ENCODE data around the gene CCNC.

The CCNC gene

DNA sequence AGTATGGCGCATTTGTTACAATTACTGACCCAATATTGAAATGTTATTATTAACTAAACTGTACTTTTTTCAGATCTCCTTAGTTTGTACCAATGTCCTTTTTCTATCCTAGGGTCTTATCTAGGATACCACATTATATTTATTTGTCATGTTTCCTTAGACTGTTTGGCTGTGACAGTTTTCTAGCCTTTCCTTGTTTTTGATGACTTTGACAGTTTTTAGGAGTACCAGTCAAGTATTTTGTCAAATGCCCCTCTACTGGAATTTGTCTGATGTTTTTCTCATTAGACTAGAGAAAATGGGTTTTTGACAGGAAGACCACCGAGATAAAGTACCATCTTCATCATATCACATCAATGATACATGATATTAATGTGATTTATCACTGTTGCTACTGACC lies 14.6 kb downstream of the CCNC start:
- TF ChIP-seq TCF12 (IDR thresholded peaks at IDR 0.05; ENCODE audit: low read depth): no peak
- TF ChIP-seq EGR1 (IDR thresholded peaks at IDR 0.05): no peak
- TF ChIP-seq NFIC (IDR thresholded peaks at IDR 0.05): no peak
- TF ChIP-seq USF1 (IDR thresholded peaks at IDR 0.05): no peak
- TF ChIP-seq REST (IDR thresholded peaks at IDR 0.05; ENCODE audit: low read depth): no peak
- TF ChIP-seq, protein P1, sequence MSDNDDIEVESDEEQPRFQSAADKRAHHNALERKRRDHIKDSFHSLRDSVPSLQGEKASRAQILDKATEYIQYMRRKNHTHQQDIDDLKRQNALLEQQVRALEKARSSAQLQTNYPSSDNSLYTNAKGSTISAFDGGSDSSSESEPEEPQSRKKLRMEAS (IDR thresholded peaks at IDR 0.05): no peak
- TF ChIP-seq ZBTB7A (IDR thresholded peaks at IDR 0.05; ENCODE audit: low read depth): no peak
- TF ChIP-seq CREB1 (IDR thresholded peaks at IDR 0.05; ENCODE audit: low read depth): no peak
- TF ChIP-seq TEAD4 (IDR thresholded peaks at IDR 0.05): no peak
- TF ChIP-seq FOXM1 (IDR thresholded peaks at IDR 0.05; ENCODE audit: borderline replicate concordance, low read depth): no peak
- TF ChIP-seq TAF1 (IDR thresholded peaks at IDR 0.05; ENCODE audit: low read depth): no peak
- TF ChIP-seq EP300 (IDR thresholded peaks at IDR 0.05; ENCODE audit: borderline replicate concordance): no peak
- TF ChIP-seq YY1 (IDR thresholded peaks at IDR 0.05; ENCODE audit: low read depth): no peak
- TF ChIP-seq RAD21 (IDR thresholded peaks at IDR 0.05; ENCODE audit: low read depth): no peak

- TF ChIP-seq TAF1 (IDR thresholded peaks at IDR 0.05; ENCODE audit: low read depth) (no peak), EP300 (IDR thresholded peaks at IDR 0.05; ENCODE audit: borderline replicate concordance) (no peak), ZBTB7A (IDR thresholded peaks at IDR 0.05; ENCODE audit: low read depth) (no peak), NFIC (IDR thresholded peaks at IDR 0.05) (no peak), TCF12 (IDR thresholded peaks at IDR 0.05; ENCODE audit: low read depth) (no peak), FOXM1 (IDR thresholded peaks at IDR 0.05; ENCODE audit: borderline replicate concordance, low read depth) (no peak), EGR1 (IDR thresholded peaks at IDR 0.05) (no peak), USF1 (IDR thresholded peaks at IDR 0.05) (no peak), TEAD4 (IDR thresholded peaks at IDR 0.05) (no peak), REST (IDR thresholded peaks at IDR 0.05; ENCODE audit: low read depth) (no peak), CEBPB (IDR thresholded peaks at IDR 0.05) (no peak), YY1 (IDR thresholded peaks at IDR 0.05; ENCODE audit: low read depth) (no peak)
- TF ChIP-seq, protein P1 (IDR thresholded peaks at IDR 0.05): no peak
These were observed 18.3 kb downstream of the CCNC start for GRCh38 chr6:99550046-99550748.

DNA sequence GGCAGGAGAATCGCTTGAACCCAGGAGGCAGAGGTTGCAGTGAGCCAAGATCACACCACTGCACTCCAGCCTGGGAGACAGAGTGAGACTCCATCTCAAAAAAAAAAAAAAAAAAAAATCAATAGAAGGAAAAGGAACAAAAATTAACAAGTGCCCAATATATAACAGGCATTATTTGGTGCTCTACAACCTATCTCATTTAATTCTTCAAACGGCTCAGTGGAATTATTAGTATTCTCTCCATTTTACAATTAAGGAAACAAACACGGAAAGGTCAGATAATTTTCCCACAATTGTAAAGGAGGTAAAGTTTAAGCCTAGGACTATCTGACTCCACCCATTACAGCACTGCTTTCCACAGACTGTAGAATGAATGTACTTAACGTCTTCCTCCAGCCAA lies 19.8 kb downstream of the CCNC start:
- TF ChIP-seq, protein P1 (IDR thresholded peaks at IDR 0.05): no peak
- TF ChIP-seq NFIC (IDR thresholded peaks at IDR 0.05) (no peak), TAF1 (IDR thresholded peaks at IDR 0.05; ENCODE audit: low read depth) (no peak), REST (IDR thresholded peaks at IDR 0.05; ENCODE audit: low read depth) (no peak), EP300 (IDR thresholded peaks at IDR 0.05; ENCODE audit: borderline replicate concordance) (no peak), CREB1 (IDR thresholded peaks at IDR 0.05; ENCODE audit: low read depth) (no peak), FOXM1 (IDR thresholded peaks at IDR 0.05; ENCODE audit: borderline replicate concordance, low read depth) (no peak), CEBPB (IDR thresholded peaks at IDR 0.05) (no peak), YY1 (IDR thresholded peaks at IDR 0.05; ENCODE audit: low read depth) (no peak), RAD21 (IDR thresholded peaks at IDR 0.05; ENCODE audit: low read depth) (no peak), TCF12 (IDR thresholded peaks at IDR 0.05; ENCODE audit: low read depth) (no peak)

GRCh38 chr6:99547526-99547925 lies 20.9 kb downstream of the CCNC start:
- TF ChIP-seq CEBPB (IDR thresholded peaks at IDR 0.05) (no peak), USF1 (IDR thresholded peaks at IDR 0.05) (no peak), RAD21 (IDR thresholded peaks at IDR 0.05; ENCODE audit: low read depth) (no peak), REST (IDR thresholded peaks at IDR 0.05; ENCODE audit: low read depth) (no peak), YY1 (IDR thresholded peaks at IDR 0.05; ENCODE audit: low read depth) (no peak), TAF1 (IDR thresholded peaks at IDR 0.05; ENCODE audit: low read depth) (no peak)
